GM10847 (cell line): ENCODE measurements around the gene INVS.

ENCODE experiments used
- POLR2A ChIP-seq: IDR thresholded peaks from 2 replicates; pipeline ENCODE4 v1.6.1; 2011; ENCODE audit not compliant: insufficient read length; ENCODE audit errors: extremely low read depth

Gene INVS

GRCh38 chr9:100317706-100318105, 218.7 kb downstream of the INVS start:
- no peak for TF ChIP-seq POLR2A

- TF ChIP-seq POLR2A = no peak
Measured at GRCh38 chr9:100322954-100323536, 224.0 kb downstream of the INVS start.

GRCh38 chr9:100324594-100325200, 225.7 kb downstream of the INVS start:
- TF ChIP-seq POLR2A = no peak

- no peak for TF ChIP-seq POLR2A
Measured at GRCh38 chr9:100340224-100340623, 241.2 kb downstream of the INVS start.

GRCh38 chr9:100341889-100342288, 242.8 kb downstream of the INVS start:
- no peak for TF ChIP-seq POLR2A

- no peak for TF ChIP-seq POLR2A
Measured at GRCh38 chr9:100346836-100347235, 247.8 kb downstream of the INVS start.

GRCh38 chr9:100350188-100350587, 251.1 kb downstream of the INVS start:
- TF ChIP-seq POLR2A = no peak
